ENCODE data around the gene GMPR2. TPM values are rescaled to one million over a fixed set of nuclear protein-coding genes. Genes with fewer than 3 reads are reported as not detected.
A peak's percentile ranks its signal among the peaks of the same experiment; 100 is the strongest.

GMPR2 gene
- total and polyA plus RNA-seq, 2 of the 13 experiments (the other 11 are each of a cell fraction or from before 2014, with no cell fraction given), result 210 to 273 TPM

GRCh38 chr14:24215495-24216344 lies 17.0 kb upstream of the GMPR2 start, which contains the start of gene MDP1 (continued):
- TF ChIP-seq ZBTB49 (CRISPR knock-in tag; IDR thresholded peaks at IDR 0.05; ENCODE audit: borderline replicate concordance), result peak; percentile 90; the same call in 1 of the 2 replicates
- TF ChIP-seq ZHX1 (CRISPR knock-in tag; IDR thresholded peaks at IDR 0.05; ENCODE audit: low read depth), result peak; percentile 99
- TF ChIP-seq ATF1 (CRISPR knock-in tag; IDR thresholded peaks at IDR 0.05), result no peak
- no peak for TF ChIP-seq FUBP1 (CRISPR knock-in tag; IDR thresholded peaks at IDR 0.05; ENCODE audit: borderline replicate concordance)
- TF ChIP-seq CHD4 (IDR thresholded peaks at IDR 0.05; ENCODE audit: borderline replicate concordance, low read length), result no peak; the same call in 1 of the 2 replicates
- TF ChIP-seq PPARG (CRISPR knock-in tag; conservative IDR thresholded peaks at IDR 0.05), result peak; percentile 86
- peak; percentile 97 for TF ChIP-seq ZZZ3 (CRISPR knock-in tag; IDR thresholded peaks at IDR 0.05; ENCODE audit: borderline replicate concordance)
- peak; percentile 91 for TF ChIP-seq CCAR2 (optimal IDR thresholded peaks at IDR 0.05; ENCODE audit: low read depth, low read length)
- peak; percentile 81; the same call in 1 of the 2 replicates for TF ChIP-seq PRDM4 (CRISPR knock-in tag; IDR thresholded peaks at IDR 0.05; ENCODE audit: borderline replicate concordance)
- peak; percentile 100 for TF ChIP-seq KDM2A (CRISPR knock-in tag; IDR thresholded peaks at IDR 0.05; ENCODE audit: borderline replicate concordance, low read depth)
- TF ChIP-seq NR2F6 (IDR thresholded peaks at IDR 0.05), result peak; percentile 18; the same call in 1 of the 2 replicates
- TF ChIP-seq NR2F6 (CRISPR knock-in tag; IDR thresholded peaks at IDR 0.05), result peak; percentile 78
- TF ChIP-seq PBX3 (CRISPR knock-in tag; IDR thresholded peaks at IDR 0.05; ENCODE audit: borderline replicate concordance), result no peak
- TF ChIP-seq U2AF1 (optimal IDR thresholded peaks at IDR 0.05; ENCODE audit: low read depth, low read length), result peak; percentile 100
- peak; percentile 99 for TF ChIP-seq KLF12 (CRISPR knock-in tag; IDR thresholded peaks at IDR 0.05; ENCODE audit: borderline replicate concordance)
- TF ChIP-seq SCMH1 (CRISPR knock-in tag; IDR thresholded peaks at IDR 0.05; ENCODE audit: borderline replicate concordance), result no peak
- peak; percentile 100 for TF ChIP-seq ZNF225 (CRISPR knock-in tag; IDR thresholded peaks at IDR 0.05)
